ENCODE data around the gene GM2A.

GM2A gene

GRCh38 chr5:151252762-151253604 is at the start of gene GM2A:
TSS of gene GM2A (plus strand) at chr5:151253185. CDS start at chr5:151253217, 32 bp downstream.
- DNase-seq (ENCODE audit: low read depth), result peak; percentile 96

- no peak for DNase-seq (ENCODE audit: low read depth)
These were observed 48.9 kb upstream of the GM2A start for GRCh38 chr5:151204051-151204450.

DNA sequence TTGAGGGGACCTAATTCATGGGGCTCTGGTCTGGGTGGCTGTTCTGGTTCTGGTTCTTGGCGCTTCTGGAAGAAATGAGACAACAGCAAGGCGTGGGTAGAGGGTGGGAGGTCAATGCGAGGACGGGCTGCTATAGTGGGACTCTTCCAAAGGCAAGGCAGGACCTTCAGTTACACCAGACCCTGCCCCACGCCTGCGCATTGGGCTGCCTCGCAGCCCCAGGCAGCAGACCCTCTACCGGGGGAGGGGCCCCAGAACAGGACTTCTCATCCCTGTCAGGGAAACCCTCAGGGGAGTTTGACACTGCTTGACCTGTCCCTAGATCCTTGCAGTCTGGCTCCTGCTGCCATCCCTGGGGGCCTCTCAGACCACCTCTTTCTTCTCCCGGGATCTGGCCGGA is 47.6 kb upstream of the GM2A start:
- no peak for DNase-seq (ENCODE audit: low read depth)

- no peak for DNase-seq (ENCODE audit: low read depth)
These were observed 44.5 kb upstream of the GM2A start for GRCh38 chr5:151208481-151208914.

GRCh38 chr5:151212406-151212798 is 40.6 kb upstream of the GM2A start:
- DNase-seq (ENCODE audit: low read depth), result no peak

DNA sequence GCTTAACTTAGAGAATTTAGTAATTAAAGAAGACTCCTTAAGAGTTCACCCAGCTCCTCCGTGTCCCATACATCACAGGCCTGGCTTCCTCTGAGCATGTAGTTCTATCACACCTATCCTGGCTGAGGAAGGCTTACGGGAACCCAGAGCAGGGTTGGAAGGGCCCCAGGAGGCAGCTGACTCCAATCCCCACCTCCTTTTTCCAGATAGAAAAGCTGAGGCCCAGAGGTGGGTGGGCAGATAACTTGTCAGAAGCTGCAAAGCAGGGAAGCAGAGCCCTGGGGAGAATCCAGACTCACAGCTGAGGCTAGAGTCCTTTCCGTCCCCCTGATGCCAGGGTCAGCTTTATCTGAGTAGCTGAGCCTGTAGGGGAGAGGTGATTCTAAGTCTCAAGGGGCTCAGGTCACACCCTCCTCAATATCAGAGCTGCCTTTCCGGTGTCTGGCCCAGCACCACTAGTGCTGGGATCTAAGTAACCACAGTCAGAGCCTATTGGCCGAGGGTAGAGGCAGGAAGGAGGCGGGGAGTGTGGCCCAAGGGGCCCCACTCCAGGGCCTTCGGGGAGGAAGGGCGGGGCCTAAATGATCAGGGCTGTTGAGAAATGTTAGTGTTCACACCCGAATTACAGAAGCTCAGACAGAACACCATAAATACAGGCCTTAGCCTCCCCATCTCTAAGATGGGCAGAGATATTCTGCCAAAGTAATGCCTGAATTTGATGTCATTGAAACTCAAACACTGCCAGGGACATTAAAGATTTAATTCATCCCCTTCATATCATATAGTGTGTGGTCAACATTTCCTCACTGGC is 39.0 kb upstream of the GM2A start:
- peak; percentile 78 for DNase-seq (ENCODE audit: low read depth)

DNA sequence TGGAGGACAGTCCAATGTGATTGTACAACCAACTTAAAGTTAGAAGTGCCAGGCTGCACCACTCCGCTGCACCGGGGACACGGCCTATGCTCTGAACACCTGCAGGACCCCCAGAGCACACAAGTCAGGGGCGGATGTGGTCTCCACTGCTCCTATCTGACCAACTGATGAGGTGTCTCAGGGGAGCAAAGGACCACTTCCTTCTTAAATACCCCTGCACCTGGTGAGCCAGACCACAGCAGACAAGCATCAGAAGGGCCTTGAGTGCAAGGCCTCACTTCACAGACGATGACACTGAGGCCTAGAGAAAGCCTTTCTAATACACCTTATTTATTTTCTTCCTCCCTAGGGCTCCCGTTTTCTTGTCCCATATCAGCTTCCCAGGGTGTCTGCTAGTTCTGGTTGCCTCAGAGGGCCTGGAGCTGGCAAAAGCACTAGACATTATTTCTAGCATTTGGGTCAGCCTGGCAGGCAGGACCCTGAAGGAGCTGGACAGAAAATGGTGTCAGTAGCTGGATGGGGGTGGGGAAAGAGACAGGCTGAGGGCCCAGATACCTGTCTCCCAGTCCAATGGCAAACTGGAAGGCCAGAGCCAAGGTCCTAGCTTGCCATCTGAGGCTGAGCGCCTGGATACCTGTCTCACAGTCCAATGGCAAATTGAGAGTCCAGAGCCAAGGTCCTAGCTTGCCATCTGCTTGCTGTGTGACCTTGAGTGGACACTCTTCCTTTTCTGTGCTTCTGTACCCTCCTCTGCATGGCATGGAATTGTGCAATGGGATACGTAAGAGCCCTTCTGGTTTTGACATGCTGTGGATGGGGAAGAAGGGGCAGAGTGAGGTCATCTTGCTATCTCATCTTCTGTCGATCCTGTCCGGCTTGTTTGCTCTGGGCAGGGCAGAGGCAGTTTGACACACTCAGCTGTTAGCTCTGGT is 38.1 kb upstream of the GM2A start:
- DNase-seq (ENCODE audit: low read depth), result no peak

DNA sequence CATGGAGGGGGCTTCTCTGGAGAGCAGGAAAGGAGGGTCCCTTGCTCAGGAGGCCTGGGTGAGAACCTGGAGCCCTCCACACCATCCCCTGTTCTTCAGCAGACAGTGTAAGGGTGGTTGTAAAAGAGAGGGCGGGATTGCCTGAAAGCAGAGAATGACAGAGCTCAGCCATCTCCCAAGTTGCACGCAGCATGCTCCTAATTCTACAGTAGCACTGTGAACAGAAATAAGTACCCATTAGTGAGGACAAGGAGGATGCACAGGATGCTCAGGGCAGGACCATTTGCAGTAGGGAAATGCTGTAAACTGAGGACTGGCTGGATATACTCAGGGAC is 37.5 kb upstream of the GM2A start:
- no peak for DNase-seq (ENCODE audit: low read depth)

GRCh38 chr5:151216781-151217180 is 36.2 kb upstream of the GM2A start:
- DNase-seq (ENCODE audit: low read depth), result no peak

DNA sequence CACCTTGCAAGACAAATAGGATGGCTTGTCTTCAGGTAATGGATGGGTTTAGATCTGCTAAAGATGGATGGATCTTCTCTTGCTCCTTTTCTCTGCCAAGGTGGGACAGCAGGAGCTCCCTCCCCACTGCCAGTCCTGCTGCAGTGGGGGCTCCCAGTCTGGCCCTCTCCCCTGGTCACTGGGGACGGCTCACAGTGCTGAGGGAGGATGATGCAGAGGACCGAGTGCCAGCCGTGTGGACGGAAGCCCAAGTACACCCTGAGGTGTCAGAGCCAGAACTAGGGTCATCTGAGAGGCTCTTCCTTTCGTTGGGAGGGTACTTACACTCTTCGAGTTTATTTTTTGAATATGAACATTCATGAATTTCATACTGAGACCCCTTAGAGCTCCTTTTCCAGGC is 34.8 kb upstream of the GM2A start:
- DNase-seq (ENCODE audit: low read depth), result no peak

DNA sequence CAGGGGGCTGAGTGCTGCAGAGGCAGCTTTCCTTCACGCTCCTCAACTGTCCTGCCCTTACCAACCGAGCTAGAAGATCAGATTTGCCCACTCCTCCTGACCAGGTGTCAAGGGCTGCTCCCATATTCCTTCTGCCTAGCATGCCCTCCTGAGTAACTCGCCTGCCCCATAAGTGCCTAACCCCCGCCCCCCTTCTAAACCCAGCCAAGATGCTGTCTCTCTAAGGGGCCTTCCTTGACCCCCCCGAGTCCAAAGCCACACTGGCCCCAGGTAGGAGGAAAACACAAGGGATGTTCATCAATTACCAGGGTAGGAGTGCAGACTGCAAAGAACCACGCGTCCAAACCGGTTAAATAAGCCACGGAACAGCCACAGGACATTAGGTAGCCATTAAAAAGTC is 33.8 kb upstream of the GM2A start:
- DNase-seq (ENCODE audit: low read depth), result no peak

GRCh38 chr5:151219789-151220188 is 33.2 kb upstream of the GM2A start:
- no peak for DNase-seq (ENCODE audit: low read depth)

- DNase-seq (ENCODE audit: low read depth), result no peak
These were observed 31.4 kb upstream of the GM2A start for GRCh38 chr5:151221574-151221973.

DNA sequence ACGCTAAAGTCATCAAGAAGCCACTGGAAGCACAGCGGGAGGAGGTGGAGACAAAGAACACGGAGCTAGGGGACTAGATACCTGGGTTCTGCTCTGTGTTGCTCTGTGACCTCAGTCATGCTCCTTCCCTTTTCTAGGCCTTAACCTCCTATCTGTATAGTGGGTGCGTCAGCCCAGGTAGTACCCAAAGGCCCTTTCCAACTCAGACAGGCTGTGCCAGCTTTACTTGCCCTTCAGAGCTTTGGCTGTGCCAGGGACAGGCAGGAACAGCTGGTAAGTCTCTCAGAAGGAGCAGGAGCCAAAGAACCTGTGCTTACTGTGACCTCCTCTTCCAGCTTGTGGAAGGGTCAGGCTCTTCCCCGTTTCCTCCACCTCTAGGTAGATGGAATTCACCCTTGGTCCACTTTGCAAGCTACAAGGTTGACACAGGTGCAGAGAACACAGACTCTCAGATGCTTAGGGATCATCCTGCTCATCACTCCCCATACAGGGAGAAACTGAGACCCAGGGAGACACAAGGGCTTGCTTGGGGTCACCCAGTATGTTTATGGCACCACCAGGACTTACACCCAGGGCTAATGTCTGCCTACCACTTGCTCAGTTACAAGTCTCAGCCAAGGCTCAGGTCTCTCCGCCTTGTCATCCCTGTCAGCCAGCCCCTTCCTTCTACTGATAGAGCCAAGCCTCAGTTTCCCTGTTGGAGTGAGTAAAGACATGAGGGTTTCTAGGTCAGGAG is 30.8 kb upstream of the GM2A start:
- no peak for DNase-seq (ENCODE audit: low read depth)

GRCh38 chr5:151222790-151223446 is 30.1 kb upstream of the GM2A start:
- peak; percentile 36 for DNase-seq (ENCODE audit: low read depth)

DNA sequence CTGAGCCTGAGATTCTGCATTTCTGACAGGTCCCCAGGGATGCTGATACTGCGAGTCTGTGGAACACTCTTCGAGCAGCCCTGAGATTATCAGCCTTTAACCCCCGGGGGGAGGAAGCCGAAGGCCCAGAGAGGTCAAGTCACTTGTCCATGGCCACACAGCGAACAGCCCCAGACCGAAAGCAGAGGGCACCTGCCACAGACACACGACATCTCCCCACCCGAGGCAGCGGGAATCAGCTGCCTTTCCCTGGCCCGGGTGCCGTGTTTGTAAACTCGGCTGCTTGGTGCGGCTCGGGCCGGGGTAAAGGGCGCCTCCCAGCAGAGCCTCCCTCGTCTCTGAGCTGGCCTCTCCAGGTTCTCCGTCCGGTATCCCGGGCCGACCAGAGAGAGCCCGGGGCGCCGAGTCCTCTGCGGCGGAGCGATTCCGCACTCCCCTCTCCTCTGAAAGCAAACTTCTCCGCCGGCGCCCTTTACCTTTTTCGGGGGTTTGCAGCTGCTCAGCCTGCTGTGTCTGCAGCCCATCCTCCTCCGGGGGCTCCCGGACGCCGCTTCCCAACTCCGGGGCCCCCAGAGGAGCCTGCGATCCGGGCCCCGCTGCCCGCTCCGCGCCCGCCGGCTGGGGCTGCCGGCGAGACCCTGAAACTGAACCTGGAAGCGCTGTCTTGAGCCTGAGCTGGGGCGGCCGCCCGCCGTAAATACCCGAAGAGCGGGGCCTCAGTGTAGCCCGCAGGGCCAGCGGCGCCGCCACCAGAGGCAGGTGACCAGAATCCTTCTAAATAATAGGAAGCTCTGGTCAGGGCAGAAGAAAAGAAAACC is 29.3 kb upstream of the GM2A start, which contains the start of gene CCDC69:
Gene CCDC69, minus strand, starts transcription at position 646 of the 818 bp plus-strand sequence. Its CDS starts 122 bp downstream, at position 524.
- DNase-seq (ENCODE audit: low read depth), result peak; percentile 57

- no peak for DNase-seq (ENCODE audit: low read depth)
These were observed 28.6 kb upstream of the GM2A start for GRCh38 chr5:151224372-151224771.

- DNase-seq (ENCODE audit: low read depth), result no peak
These were observed 27.9 kb upstream of the GM2A start for GRCh38 chr5:151225071-151225470.

- no peak for DNase-seq (ENCODE audit: low read depth)
These were observed 27.5 kb upstream of the GM2A start for GRCh38 chr5:151225475-151225874.

GRCh38 chr5:151227918-151228447 is 25.0 kb upstream of the GM2A start:
- DNase-seq (ENCODE audit: low read depth), result no peak
